GM21529 (cell line): Measurements from ENCODE around the gene GPR107.

Experiments
- ATAC-seq: cut with Tn5 transposase; IDR thresholded peaks from one replicate; pipeline ENCODE4 v1.9.1; 2021; ENCODE audit not compliant: unreplicated experiment

Gene GPR107

DNA sequence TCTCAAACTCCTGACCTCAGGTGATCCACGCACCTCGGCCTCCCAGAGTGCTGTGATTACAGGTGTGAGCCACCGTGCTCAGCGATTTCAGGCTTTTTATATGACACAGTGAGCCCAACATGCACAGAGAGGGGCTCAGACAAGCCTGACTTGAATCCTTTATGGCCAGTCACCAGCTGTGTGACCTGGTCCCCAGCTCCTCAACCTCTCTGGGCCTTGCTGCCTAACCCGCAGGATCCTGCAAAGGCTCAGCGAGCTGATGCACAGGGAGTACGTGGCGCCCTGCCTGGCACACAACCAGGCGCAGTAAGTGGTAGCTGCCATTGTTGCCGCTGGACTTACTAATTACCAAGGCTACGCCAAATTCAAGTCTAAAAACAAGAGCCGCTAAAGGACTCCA lies 101.9 kb downstream of the GPR107 start:
- no peak for ATAC-seq

DNA sequence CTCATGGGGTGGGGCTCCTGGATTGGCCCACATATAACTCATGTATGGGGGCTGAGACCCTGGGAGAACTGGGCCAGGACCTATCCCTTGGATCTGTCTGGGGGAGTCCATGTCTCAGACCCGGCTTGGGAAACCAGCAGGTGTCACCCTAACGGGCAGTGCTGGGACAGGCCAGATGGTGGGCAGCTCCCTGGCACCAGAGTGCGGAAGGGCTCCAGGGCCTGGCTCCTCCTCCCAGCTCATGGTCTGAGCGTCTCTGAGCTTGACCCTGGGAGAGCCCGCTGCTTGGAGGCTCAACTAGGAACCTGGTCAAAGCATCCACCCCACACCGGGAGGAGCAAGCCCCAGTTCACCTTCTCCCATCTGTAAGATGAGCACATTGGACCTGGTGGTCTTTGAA lies 103.0 kb downstream of the GPR107 start:
- no peak for ATAC-seq

DNA sequence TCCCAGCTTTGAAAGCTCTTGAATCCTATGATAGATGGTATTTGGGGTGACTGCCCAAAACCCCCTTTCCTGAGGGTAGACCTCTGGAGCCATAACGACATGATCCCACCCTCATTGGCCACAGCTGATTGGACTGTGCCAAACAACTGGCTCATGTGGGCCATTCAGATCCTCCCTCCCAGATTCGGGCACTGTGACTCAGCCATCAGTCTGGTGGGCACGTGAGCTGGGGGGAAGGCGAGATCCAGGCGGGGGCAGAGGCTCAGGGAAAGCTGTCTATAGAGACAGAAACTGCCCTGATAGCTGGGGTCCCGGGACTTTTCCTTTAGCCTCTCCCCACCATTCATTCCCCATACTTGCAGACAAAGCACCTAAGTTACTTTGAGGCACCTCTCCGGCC lies 103.4 kb downstream of the GPR107 start:
- no peak for ATAC-seq

DNA sequence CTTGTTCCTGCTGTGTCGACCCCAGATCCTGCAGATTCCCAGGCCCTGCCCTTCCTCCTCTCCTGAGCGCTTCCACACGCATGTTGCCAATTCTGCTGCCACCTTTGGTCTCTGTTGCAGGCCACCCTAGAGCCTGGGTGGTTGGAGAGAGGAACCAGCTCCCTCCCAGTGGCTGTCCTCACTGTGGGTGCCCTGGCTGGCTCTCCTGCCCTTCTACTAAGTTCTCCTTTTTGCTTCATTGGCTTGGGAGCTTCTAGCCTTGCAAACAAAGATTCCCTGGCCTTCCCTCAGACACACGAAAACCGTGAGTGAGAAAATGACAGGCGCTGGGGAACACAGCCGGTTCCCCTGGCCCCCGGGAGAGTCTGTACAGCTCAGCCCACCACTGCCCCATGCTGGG lies 104.3 kb downstream of the GPR107 start:
- no peak for ATAC-seq

DNA sequence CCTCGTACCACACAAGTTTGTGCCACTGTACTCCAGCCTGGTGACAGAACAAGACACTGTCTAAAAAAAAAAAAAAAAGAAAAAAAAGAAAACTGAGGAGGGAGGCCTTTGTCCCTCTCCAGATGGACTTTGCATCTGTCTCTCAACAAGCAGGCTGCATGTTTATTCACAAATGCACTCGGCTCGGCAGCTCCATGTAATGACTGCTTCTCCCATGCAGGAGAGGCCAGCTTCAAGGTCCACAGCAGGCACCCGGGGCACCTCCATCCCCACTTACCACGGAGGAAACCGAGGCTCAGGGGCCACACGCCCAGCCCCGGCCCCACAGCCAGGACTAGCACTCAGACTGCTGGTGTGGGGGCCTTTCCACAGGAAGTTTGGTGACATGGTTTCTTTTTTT lies 105.4 kb downstream of the GPR107 start:
- ATAC-seq = no peak

DNA sequence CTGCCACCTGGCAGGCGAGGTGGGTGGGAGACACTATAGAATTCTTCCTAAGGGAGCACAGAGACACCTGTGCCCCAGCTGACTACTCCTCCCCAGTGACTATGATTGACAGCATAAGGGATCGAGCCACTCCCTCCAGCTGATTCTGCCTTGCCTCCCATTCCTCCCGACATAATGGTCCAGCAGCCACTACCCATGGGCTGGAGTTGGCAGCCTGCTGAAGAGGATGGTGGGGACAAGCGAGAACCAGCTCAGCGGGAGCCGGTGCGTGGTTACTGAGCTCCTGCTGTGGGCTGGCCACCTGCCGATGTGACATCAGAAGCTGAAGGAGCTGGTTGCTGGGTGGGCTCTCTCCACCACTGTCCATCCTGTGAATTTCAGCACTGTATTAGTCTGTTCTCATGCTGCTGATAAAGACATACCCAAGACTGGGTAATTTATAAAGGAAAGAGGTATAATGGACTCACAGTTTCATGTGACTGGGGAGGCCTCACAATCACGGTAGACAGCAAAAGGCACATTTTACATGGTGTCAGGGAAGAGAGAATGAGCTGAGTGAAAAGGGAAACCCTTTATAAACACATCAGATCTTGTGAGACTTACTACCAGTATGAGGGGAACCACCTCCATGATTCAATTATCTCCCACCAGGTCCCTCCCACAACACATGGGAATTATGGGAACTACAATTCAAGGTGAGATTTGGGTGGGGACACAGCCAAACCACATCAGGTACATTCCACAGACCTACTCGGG lies 106.4 kb downstream of the GPR107 start:
- no peak for ATAC-seq

DNA sequence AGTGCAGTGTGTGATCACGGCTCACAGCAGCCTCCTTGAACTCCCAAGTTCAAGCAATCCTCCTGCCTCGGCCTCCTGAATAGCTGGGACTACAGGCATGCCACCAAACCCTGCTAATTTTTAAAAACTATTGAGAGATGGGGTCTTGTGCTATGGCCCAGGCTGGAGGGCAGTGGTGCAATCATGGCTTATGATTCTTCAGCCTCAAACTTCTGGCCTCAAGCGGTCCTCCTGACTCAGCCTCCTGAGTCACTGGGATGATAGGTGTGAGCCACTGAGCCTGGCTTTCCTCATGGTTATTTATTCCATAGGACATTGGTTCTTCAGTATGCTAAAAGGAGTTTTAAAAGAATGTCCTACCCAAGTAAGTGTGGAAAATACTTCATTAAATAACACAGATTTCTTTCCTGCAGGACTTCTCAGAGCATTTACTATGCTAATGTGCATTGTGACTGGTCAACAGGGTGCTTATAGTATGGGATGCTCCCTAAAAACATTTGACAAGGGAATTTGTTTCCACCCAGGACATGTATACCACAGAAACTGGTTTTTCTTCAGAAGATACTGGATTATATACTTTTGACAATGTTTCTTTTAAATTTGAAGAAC lies 107.3 kb downstream of the GPR107 start:
- ATAC-seq = no peak

DNA sequence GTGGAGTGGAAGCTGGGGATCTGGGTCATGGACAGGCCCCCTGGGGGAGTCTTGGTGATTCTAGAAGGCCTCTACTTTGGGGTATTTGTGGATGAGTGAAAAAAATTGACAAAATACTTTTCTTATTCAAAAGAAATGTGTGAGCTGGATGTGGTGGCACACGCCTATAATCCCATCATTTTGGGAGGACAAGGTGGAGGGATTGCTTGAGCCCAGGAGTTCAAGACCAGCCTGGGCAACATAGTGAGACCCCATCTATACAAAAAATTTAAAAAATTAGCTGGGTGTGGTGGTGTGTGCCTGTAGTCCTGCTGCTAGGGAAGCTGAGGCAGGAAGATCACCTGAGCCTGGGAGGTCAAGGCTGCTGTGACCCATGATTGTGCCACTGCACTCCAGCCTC lies 111.9 kb downstream of the GPR107 start:
- no peak for ATAC-seq

DNA sequence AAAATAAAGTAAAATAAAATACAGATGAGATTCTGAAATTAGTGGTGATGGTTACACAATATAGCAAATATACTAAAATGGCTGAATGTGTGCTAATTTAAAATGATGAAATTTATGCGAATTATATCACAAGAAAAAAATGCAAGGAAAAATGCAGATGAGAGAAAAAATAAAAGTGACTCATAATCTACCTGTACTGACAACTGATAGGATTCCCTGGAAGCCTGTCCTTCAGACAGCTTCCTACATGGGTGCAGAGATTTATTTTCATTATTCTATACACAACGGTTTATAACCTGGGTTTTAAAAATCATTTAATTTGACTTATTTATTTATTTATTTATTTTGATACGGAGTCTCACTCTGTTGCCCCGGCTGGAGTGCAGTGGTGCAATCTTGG lies 112.7 kb downstream of the GPR107 start:
- ATAC-seq = no peak

DNA sequence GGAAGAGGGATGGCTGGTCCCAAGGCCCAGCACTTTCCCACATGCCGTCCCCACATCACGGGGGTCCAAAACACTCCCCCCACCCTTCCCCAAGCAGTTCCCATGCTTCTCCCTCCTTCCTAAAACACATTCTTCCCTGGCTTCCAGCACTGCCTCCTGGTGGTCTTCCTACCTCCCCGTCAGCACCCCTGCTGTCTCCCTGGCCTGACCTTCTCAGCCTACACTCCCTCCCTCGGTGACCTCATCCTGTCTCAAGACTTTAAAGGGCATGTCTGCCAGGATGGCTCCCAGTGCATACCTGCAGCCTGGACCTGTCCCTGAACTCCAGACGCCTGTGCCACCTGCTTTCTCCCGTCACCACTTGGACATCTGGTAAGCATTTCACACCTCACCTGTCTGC lies 114.2 kb downstream of the GPR107 start:
- ATAC-seq = no peak

DNA sequence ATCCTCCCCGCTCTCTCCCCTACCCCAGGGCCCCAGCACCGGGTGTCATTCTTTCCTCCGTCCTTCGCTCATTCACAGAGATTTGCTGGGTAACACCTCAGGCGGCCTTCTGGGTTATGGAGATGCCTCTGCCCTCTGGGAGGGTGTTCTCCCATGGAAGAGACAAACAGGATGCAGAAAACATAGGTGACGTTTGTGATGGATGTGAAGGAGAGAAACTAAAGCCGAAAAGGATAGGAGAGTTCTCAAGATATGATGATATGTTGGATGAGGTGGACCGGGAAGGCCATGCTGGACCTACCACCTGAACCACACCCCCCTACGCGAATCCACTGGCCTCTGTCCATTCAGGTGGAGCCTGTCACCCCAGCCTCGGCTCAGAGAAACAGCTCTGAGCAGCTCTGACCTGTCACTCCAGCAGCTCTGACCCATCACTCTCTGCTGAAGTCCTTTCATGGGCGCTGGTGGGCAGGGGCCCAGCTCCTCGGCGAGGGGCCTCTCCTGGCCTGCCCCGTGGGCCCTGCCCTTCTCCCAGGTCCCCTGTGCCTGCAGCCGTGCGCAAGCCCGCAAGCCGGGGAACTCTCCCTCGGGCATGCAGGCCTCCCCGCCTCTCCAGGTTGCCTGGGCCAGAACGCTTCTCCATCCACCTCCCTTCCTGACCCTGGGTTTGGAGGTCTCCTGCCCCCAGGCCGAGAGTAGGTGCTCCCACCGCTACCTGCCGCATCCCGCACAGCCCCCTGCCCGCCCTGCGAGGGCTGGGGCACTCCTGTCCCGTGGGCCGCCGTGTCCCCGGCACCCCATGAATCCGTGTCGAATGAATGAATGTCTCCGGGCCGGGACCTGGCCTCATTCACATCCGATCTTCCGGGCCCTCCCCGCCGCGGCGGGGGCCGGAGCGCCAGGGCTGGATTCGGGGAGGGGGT lies 117.8 kb downstream of the GPR107 start:
- no peak for ATAC-seq

DNA sequence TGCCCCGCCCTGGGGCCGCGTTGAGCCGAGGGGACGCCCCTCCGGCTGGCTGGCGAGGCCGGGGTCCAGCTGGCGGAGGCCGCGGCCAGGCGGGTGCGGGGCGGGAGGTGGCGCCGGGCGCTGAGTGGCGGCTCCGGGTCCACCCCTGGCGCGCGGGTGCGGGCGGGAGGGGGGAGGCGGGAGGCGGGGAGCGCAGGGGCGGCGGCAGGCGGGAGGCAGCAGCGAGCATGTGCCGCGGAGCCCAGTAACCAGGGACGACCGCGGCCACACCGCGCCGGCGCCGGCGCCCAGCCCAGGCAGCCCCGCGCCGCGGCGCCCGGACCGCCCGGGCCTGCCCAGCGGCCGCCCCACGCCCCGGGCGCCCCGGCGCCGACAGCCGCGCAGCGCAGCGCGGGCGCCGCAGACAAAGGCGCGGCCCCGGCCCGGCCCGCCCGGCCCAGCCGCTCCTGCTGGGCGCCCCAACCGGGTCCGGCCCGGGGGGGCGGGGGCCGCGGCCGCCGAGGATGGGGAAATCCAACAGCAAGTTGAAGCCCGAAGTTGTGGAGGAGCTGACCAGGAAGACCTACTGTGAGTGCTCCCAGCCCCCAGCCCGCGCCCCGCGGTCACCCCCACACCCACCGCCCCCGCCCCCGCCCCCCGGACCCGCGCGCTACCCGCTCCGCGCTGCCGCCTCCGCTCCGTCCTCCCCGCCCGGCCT lies 118.6 kb downstream of the GPR107 start, which contains the start of gene NCS1:
NCS1 (plus strand) TSS at position 244 of the 697 bp plus-strand sequence; CDS start at position 504, 260 bp downstream.
- no peak for ATAC-seq

DNA sequence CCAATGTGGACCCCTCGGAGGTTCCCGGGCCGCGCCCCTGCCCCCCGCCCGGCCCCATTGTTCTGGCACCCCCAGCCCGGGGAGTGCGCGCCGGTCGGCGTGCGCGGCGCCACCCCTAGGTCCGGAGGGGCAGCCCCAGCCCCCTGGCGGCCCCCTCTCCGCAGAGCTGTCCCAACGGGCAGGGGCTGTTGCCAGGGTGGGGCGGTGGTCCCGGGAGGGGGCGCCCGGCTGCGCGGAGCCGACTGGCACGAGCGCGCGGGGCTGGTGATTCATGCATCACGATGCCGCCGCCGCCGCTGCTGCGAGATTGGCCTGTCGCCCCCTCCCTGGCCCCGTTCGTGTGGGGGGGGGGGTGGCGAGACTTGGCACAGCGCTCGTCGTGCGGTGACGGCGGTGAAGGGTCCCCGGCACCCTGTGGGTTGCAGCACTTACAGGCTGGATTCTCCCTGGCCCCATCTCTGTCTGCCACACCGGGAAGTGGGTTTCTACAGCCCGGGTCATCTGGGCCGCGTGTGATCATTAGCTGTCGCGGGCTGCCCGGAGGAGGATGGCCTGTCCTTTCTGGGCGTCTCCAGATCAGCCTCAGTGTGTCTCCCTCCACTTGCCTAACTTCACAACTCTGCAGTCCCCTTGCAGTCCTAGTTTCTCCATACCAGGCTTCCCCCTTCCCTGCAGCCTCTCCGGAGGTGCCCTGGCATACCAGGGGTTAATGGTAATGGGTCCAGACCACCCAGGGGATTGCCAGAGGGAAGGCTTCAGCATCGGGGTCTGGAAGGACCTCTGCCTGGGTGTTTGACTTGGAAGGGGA lies 119.4 kb downstream of the GPR107 start:
- ATAC-seq = no peak

DNA sequence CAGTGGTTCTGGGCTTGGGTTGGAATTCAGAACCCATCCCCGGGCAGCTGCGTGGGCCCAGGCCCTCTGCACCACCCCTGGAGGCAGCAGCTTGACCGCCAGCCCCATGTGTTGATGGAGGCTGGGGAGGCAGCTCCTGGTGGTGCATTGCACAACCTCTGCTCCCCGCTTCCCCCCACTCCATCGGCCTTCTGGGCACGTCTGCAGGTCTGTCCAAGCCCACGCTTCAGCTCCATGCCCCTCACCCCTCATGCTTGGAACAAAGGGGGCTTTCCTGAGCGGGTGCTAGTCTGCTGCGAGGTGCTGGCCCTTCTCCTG lies 119.9 kb downstream of the GPR107 start:
- no peak for ATAC-seq

DNA sequence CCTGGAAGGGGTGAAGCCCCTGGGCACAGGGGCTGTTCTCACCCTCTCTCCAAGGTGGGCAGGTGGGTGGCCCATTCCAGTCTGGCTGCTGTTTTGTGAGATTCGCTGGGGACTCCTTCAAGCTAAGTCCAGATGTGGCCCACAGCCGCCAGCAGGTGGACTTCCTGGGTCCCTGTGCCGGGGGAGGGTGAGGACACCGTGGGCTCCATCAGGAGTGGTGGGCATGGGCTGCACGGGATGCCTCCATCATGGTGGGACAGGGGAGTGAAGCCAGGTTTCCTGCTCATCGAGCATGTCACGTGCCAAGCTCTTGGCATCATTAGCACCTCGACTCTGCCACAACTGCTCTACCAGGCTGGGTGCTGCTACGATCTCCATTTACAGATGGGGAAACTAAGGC lies 120.3 kb downstream of the GPR107 start:
- ATAC-seq = no peak

DNA sequence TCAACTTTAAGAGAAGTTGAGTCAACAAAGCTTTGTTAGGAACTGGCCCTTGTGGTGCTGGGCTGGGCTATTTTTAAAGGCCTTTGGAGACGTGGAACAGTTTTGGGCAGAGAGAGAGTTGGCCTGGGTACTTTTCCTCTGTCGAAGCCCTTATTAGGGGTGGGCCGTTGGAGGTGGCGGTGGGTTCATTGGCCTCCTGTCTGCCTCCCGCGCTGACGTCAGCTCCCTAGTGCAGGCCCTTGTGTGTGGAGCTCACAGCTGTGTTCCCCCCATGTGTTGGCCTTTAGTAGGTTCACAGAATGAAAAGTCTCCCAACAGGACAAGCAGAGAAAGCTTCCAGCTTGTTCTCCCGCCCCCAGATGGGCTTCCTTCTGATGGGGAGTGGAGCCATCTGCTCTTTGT lies 121.2 kb downstream of the GPR107 start:
- no peak for ATAC-seq

DNA sequence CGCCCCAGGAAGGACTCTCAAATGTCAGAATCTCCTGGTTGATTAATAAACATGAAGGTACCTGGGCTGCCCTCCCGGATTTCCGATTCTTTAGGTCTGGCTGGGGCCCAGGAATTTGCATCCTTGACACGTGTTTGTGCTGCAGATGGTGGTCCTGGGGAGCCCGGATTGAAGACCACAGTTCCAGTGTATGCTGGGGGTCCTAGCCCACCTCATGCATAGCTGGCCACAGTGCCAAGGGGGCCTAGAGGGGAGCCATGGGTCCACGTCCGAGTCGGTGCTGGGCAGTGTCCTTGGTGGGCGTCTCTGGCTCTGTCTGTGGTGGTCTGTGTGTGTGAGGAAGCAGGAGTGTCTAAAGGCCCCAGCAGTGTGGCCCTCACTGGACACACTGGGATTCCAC lies 121.6 kb downstream of the GPR107 start:
- ATAC-seq = no peak

DNA sequence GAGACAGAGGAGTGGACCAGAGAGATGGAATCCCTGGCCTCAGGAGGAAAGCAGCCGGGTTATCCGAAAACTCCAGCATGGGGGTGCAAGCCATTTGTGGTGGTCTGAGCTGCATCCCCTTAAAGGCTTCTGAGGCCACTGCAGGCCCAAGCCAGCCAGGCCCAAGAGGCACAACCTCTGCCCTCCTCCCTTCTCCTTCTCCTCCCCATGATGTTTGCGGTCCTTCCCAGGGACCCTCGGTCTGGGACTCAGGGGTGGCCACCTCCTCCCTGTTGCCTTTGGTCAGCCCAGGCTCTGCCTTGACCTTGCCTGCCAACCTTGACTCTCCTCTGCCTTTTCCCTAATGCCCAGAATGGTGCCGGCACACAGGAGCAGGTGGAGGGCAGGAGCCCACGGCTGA lies 123.1 kb downstream of the GPR107 start:
- ATAC-seq = no peak

DNA sequence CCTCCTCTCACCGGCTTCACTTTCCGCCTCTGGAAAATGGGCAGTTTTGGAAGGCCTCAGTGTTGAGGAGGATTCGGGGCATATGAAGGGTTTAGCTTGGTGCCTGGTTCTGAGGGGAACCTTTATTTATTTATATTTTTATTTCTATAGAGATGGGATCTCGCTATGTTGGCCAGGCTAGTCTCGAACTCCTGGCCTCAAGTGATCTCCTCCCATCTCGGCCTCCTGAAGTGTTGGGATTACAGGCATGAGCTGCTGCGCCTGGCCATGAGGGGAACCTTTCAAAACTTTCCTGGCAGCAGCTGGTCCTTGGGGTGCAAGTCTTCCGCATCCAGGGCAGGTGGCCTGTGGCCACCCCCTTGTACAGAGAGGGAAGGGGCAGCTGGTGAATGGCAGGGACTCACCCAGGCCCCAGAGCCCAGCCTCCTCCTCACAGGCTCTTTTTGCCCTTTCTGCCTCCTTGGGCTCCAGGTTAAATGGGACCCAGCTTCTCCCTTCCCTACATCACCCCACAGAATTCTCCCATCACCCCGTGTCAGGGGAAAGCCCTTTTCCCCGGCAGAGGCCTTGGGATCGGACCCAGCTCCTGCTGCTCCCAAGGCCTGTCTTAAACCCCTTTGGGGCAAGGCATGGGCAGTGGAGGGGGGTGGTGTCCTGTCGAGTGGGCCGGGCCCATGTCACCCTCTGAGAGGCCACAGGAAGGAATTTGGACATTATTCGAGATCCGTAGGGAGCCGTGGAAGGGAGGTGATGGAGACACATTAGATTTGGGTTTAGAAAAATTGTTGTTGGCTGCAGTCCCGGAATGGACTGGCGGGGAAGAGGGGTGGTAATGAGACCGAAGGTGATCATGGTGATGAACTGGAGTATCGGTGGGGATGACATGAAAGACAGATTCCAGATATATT lies 124.4 kb downstream of the GPR107 start:
- no peak for ATAC-seq
